GM18520 (cell line): ENCODE measurements around the gene SMCHD1.
"Not testable (repeated sequence)": the region's sequence is repeated elsewhere in the genome, so short reads cannot be mapped to it uniquely, and the experiment has no call there.

Experiments used
- ATAC-seq: cut with Tn5 transposase; IDR thresholded peaks from one replicate; pipeline ENCODE4 v1.9.1; 2021; ENCODE audit not compliant: unreplicated experiment

The SMCHD1 gene

GRCh38 chr18:2809666-2810183 is 154.2 kb downstream of the SMCHD1 start:
- ATAC-seq, result not testable (repeated sequence)

GRCh38 chr18:2811416-2811815 is 155.9 kb downstream of the SMCHD1 start:
- no peak for ATAC-seq

DNA sequence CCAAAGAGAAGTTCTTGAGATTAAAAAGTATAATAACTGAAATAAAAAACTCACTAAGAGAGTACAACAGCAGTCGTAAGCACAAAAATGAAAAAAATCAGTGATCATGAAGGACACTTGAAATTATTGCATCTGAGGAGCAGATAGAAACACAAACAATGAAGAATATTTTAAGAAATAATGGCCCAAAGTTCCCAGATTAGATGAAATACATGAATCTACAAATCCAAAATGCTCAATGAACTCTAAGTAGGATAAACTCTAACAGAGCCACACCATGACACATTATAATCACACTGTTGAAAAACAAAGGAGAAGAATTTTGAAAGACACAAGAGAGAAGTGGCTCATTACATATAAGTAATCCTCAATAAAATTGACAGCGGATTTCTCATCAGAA is 159.4 kb downstream of the SMCHD1 start:
- no peak for ATAC-seq

DNA sequence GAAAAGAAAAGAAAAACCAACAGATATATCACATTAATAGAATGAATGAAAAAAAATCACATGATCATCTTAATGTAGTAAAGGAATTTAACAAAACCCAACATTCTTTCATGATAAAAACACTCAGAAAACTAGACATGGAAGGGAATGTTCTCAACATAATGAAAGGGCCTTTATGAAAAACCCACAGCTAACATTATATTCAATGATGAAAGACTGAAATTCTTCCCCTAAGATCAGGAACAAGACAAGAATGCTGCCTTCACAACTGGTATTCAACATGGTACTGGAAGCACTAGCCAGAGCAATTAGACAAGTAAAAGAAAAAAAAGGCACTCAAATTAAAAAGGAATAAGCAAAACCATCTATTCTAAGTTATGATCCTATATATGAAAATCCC is 162.8 kb downstream of the SMCHD1 start:
- ATAC-seq, result no peak

DNA sequence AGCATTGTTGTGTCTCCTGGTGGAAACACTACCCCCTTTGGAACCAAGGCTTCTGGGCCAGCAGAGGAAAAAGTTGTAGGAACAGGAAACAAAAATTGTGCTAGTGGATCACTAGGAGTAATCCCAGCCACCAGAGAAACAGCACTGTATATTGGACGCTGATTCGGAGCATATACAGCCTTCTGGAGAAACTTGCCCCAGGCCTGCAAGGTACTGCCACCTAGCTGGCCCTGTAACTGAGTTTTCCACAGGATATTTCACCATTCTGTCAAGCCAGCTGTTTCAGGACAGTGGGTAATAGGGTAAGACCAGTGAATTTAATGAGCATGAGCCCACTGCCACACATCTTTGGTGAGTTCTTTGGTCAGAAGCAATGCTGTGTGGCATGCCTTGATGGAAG is 166.2 kb downstream of the SMCHD1 start:
- ATAC-seq, result no peak

- no peak for ATAC-seq
Observed at GRCh38 chr18:2822213-2822921, 166.8 kb downstream of the SMCHD1 start.

GRCh38 chr18:2823202-2823601 is 167.7 kb downstream of the SMCHD1 start:
- no peak for ATAC-seq

DNA sequence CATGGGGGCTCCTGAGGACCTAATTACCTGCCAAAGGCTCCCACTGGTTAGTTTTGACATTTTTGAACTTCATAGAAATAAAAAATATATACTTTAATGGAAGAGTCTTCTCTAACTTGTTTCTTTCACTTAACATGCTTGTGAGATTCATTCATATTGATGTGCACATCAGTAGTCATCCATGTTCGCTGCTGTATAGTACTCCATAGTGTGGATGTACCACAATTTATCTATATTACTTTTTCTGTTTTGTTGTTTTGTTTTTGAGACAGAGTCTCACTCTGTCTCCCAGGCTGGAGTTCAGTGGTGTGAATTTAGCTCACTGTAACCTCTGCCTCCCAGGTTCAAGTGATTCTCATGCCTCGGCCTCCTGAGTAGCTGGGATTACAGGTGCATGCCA is 168.4 kb downstream of the SMCHD1 start:
- ATAC-seq, result no peak

DNA sequence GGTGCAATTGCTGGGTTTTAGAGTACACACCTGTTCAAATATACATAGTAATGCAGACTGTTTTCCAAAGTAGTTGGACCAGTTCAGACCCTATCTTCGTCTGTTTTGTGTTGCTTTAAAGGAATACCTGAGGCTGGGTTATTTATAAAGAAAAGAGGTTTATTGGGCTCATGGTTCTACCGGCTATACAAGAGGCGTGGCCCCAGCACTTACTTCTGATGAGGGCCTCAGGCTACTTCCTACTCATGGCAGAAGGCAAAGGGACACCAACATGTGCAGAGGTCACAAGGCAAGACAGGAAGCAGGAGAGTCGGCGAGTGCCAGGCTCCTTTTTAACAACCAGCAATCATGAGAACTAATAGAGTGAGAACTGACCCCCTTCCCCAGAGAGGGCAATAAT is 169.3 kb downstream of the SMCHD1 start:
- no peak for ATAC-seq

DNA sequence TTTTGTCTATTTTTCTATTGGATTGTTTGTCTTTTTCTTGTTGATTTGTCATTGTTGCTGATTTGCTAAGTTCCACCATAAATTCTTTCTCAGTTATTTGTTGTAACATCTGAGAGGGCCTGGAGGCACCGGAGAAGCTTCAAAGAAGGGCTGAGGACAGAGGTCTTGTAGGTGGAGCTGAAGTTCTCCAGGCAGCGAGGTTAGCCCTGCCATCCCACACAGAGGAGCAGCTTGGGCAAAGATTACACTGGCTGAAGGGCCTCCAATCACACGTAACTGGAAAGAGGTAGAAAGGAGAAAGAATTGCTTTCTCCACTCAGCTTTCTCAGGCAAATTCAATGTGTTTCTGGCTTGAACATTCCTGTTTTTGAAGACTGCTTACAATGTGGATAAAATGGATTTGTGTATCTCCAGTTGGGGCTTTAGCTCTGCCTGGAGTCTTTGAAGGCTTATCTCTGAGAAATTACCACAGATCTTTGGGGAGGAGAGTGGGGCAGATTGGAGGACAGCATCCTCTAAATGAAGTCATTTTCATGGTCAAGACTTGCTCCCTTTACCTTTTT is 170.2 kb downstream of the SMCHD1 start:
- ATAC-seq, result no peak

GRCh38 chr18:2826581-2826980 is 171.1 kb downstream of the SMCHD1 start:
- no peak for ATAC-seq

DNA sequence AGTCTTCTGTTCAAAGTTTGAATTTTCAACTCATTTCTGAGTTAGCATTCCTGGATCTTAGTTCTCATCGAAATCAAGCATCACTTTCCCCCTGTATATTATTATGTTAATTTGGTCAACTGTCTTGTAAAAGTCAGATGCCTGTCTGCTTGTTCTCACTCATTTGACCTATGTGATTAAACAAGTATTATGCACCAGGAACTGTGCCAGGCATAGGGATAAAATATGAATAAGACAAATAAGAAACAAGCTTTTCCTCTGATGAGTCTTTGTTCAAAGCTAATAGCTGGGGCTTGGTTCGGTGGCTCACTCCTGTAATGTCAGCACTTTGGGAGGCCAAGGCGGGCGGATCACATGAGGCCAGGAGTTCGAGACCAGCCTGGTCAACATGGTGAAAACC is 171.5 kb downstream of the SMCHD1 start:
- ATAC-seq, result no peak

- not testable (repeated sequence) for ATAC-seq
Observed at GRCh38 chr18:2836118-2836517, 180.6 kb downstream of the SMCHD1 start.

DNA sequence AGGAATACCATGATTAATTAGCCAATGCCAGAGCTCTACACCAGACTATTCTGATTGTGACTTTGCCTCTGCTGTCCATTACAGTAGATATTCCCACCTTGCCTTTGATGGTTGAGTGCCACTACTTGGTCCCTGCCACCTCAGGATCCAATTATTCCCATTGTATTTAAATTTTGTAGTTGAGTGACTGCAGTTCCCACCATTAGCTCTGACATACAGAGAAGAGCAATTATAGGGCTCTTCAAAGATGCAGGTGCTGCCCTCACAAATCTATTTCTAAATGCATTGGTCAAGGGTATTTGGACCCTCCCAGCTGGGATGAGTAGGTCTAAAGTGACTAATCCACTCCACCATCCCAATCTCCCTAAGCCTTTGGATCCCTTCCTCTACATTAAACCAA is 181.8 kb downstream of the SMCHD1 start:
- not testable (repeated sequence) for ATAC-seq

DNA sequence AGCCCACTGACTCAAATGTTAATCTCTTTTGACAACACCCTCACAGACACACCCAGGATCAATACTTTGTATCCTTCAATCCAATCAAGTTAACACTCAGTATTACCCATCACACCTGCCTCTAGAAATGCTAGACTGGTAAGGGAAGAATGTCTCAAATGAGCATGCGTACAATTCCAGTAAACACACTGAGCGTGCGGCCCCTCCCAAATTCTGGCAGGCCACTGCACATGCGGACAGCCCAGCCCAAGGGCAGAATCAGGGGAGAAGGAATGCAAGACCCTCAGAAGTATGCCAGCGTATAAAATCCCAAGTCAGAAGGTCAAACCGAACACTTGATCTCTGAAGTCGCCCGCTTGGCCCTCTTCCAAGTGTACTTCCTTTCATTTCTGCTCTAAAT is 183.7 kb downstream of the SMCHD1 start:
- ATAC-seq, result no peak

DNA sequence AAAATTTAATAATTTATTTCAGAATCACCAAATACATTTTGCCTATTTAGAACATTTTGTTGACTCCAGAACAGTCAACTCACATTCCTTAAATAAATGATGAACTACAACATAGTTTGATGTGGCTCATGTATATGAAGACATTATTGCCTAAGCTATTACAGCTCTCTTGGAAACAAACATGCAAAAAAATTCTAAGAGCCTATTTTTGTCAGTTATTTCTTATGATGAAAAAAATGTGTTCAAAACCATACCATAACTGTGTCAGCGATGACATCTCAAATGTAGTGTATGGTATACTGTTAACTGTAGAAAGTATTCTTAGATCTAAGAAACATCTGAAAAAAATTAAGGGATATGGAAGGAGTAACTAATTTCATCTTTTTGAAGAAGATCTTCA is 185.0 kb downstream of the SMCHD1 start:
- ATAC-seq, result no peak

GRCh38 chr18:2843146-2843545 is 187.6 kb downstream of the SMCHD1 start:
- ATAC-seq, result no peak

GRCh38 chr18:2845172-2845571 is 189.6 kb downstream of the SMCHD1 start:
- ATAC-seq, result no peak

- no peak for ATAC-seq
Observed at GRCh38 chr18:2846636-2847316, 191.2 kb downstream of the SMCHD1 start, which contains the start of gene EMILIN2. TSS of gene EMILIN2 (plus strand) at chr18:2847006. CDS start at chr18:2847189, 183 bp downstream.

DNA sequence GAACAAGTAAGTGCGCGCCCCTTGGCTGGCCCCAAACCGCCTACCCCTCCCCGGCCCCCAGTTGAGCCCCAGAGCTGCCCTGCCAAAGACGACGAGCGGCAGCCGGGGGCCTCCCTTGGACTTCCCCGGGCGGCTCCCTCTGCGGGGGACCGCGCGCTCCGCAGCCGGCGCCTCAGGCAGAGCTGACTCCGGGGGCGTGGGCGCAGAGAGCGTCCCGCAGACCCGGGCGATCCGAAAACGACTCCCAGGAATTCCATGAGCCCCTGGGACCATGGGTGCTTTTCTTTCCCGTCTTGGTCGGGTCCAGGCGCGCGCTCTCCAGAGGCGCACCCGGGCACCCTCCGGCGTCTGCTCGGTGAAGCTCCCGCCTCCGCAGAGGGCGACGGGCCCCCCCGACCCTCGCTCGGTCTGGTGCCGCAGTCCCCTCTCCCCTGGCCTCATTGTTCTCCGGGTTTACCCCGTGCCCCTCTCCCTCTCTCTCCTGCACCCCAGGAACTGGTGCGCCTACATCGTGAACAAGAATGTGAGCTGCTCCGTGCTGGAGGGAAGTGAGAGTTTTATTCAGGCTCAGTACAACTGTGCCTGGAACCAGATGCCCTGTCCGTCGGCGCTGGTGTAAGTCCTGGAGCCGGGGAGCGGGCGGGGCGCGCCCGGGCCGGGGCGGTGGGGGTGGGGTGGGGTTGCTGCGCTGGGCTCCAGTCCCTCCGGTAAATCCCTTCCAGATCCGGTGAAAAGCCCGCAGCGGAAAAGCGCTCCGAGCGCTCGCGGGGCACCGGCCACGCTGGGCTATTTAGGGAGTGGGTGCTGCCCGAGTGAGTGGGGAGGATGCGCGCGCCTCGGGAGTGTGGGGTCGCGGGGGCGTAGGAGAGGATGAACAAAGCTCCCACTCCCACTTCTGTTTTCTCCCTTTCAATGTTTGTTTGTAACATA is 192.1 kb downstream of the SMCHD1 start:
- ATAC-seq, result no peak
